Suprapubic skin (tissue), 4 donors: ENCODE data around the gene CDH13.

Experiments
- POLR2A ChIP-seq, 2 donors: fragments of 450-650 bp; IDR thresholded peaks; one replicate each; pipeline ENCODE4 v1.6.1; 2017; ENCODE audit warnings: antibody characterized with exemption in 2 of 2, mild to moderate bottlenecking in 2 of 2, moderate library complexity in 2 of 2
- POLR2AphosphoS5 ChIP-seq, 3 donors: sonication (generic); formaldehyde crosslinking; IDR thresholded peaks; one replicate each; pipeline ENCODE4 v1.6.1; 2017; ENCODE audit warnings: antibody characterized with exemption in 3 of 3

- no peak for TF ChIP-seq POLR2A (IDR thresholded peaks at IDR 0.05)
- TF ChIP-seq POLR2AphosphoS5 (IDR thresholded peaks at IDR 0.05) = no peak
Measured at GRCh38 chr16:82882982-82883835, 256.4 kb downstream of the CDH13 start.
